GM19468 (cell line): ENCODE results near the gene CASP9.

Experiments
- ATAC-seq: cut with Tn5 transposase; IDR thresholded peaks from one replicate; pipeline ENCODE4 v1.9.1; 2021; ENCODE audit warnings: mild to moderate bottlenecking, moderate library complexity, moderate number of reproducible peaks; ENCODE audit not compliant: unreplicated experiment; ENCODE audit errors: extremely low read depth

Gene CASP9

DNA sequence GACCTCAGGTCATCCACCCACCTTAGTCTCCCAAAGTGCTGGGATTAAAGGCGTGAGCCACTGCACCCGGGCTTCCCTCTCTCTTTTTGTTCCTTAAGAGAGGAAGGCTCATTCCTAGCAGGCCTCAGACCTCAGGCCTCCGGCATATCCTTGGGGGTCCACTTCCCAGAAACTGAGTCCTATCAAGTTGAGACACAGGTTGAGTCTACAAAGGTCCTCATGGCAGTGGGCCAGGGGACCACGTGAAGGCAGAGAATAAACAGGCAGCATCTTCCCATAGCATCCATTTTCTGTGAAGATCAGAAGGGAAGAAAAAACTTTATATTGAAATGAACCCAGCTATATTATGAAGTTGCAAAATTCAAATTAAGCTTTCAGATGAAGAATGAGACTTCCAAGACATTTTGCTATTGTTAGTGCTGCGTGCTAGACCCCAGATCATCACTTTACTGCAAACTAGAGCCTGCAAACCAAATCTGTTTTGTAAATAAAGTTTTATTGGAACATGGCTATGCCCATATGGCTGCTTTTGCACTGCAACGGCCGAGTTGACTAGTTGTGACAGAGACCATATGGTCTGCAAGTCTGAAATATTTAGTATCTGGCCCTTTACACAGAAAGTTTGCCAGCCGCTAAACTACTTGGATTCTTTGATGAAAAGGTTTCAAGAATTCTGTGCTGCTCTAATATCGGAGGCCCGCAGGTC is 71.0 kb downstream of the CASP9 start:
- ATAC-seq, result no peak

DNA sequence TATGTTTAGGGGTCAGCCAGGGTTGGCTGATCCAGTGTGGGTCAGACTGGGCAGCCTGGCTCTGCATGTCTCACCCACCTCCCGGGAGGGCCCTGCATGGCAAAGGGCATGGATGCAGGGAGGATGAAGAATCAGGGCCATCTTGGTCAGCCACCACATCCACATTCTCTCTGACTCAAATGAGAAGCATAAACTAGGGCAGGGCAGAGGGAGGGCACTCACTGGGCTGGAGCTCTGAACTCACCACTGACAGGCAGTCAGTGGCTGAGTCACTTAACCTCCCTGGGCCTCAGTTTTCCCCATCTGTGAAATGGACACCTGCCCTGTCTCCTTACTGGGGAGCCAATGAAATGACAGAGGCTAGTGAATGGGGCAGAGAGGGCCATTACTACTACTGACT is 71.8 kb downstream of the CASP9 start:
- ATAC-seq, result no peak

DNA sequence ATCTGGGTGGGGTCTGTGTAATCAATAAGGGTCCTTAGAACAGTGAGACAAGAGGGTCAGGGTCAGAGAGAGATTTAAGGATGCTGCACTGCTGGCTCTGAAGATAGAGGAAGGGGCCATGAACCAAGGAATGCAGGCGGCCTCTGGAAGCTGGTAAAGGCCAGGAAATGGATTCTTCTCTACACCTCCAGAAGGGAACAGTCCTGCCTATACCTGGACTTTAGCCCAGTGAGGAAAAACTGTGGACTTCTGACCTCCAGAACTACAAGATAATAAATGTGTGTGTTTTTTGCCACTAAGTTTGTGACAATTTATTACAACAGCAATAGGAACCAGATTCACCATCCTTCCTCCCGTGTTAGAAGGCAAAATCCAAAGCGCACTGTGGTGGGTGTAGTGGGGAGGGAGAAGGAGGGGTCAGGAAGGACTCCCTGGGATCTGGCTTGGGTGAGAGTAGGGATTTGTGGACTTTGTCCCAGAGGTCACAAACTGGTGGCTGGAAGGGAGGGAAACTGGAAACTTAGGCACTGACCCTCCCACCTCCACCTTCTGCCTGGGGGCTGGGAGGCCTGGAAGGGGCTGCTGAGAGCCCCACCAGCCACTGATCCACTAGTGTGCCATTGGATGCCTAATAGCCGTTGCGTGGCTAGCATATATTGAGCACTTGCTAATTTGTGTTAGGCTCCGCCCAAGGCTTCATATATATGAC is 72.8 kb downstream of the CASP9 start:
- no peak for ATAC-seq

DNA sequence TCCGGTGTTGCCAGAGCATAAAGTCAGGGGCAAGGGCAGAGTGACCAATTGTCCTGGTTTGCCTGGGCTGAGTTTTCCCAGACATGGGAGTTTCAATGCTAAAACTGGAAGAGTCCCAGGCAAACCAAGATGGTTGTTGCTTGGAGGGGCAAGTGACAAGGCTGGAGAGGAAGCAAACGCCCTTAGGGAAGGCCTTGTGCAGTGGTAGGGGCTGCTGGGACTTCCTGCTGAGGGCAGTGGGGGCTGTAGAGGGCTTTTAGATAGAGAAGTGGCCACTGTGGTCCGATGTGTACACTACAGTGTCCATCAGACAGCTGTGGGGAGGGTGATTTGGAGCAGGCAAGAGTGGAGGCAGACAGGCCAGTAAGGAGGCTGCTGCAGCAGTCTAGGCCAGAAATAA is 74.4 kb downstream of the CASP9 start:
- no peak for ATAC-seq

DNA sequence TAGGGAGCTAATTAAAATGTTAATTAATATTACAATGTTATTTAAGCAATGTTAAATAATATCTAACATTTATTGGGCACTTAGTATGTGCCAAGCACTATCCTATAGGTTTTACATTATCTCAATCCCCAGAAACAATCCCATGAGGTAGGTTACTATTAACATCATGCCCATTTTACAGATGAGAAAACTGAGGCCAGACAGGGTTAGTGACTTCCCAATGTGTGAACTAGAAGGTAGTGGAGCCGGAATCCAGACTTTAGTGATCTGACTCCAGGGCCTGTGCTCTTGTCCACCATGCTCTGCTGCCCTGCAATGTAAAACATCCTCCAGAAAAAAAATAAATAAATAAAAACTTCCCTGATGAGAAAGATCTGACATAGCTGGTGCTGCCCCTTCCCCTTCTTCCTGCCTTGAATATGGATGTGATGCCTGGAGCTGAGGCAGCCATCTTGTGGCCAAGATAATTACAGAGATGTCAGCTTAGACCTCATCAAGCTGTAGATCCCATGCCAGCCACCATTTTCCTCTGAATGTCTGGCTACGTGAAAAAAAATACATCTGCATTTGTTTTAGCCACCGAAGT is 75.0 kb downstream of the CASP9 start:
- ATAC-seq, result no peak

DNA sequence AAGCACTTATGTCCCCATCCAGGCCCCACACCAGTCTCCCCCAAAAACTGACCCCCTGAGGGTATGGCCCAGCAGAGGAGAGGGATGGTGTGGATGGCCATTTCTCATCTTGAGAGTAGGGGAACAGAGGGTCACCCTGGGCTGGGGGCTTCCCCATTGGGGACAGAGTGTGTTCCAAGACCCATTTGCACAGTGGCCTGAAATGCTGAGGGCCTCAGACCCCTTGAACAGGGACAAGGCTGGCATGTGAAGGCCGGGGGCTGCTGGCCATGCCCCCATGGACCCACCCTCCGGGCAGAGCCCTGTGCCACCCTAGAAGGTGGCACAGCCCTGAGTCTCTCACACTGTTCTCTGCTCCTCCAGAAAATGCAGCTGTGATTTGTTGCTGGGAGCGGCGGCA is 77.8 kb downstream of the CASP9 start:
- ATAC-seq, result no peak

DNA sequence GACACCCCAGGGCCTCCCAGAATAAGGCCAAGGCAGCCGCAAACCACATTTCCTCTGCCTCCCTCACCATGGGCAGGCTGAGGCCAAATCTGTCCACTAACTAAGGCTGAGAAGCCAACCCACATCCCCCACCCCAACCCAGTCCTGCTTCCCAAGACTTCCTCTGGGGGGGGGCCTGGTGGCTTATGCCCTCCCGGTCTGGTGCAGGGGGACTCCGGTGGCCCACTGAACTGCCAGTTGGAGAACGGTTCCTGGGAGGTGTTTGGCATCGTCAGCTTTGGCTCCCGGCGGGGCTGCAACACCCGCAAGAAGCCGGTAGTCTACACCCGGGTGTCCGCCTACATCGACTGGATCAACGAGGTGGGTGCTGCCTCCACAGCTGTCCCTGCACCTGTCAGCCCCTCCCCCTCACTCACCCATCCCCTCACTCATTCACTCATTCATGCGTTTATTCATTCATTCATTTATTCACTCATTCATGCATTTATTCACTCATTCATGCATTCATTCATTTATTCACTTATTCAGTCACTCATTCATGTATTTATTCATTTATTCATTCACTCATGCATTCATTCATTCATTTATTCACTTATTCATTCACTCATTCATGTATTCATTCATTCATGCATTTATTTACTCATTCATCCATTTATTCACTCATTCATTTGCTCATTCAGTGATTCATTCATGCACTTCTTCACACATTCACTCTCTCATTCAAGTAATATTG is 78.5 kb downstream of the CASP9 start:
- no peak for ATAC-seq

DNA sequence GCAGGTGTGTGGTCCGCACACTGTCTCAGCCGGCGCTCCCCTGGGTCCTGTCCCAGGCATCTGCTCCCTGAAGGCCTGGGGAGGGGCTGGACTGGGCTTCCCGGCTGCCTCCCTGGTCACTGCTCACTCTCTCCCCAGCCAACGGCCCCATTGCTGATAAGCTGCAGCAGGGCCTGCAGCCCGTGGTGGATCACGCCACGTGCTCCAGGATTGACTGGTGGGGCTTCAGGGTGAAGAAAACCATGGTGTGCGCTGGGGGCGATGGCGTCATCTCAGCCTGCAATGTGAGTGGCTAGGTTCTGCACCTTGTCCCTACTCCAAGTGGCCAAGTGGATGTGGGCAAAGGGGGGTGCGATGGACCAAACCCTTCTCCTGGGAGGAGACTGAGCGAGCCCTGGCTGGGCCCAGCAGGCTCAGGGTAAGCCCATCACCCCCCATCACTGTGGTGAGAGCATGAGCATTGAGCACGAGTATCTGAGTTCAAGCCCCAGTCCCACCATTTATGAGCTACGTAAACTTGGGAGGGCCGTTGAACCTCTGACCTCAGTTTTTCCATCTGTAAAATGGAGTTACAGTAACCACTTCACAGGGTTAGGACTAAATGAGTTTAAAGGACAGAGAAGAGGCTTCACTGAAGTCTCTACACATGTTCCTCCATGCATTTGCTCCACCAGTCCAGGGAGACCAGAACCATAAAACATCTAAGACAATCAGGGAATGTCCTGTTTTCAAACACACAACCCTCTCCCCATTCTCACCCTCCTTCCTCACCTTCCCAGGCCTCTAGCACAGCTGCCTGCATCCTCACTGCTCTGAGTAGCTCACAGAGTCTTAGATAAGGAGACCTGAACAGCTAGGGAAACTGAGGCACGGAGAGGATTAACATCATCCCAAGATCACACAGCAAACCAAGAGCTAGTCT is 79.3 kb downstream of the CASP9 start:
- ATAC-seq, result no peak

DNA sequence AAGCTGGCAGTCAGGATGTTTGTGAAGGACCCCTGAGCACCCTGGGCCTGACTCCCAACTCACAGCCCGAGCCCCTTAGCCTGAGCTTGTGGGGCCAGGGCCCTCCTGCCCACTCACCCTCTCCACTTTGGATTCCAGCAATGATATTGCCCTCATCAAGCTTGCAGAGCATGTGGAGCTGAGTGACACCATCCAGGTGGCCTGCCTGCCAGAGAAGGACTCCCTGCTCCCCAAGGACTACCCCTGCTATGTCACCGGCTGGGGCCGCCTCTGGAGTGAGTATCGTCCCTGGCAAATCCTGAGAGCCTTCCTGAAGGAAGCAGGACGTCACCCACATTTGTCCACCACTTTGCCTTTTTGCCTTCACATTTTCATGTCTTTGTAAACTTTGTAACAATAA is 80.7 kb downstream of the CASP9 start:
- no peak for ATAC-seq

DNA sequence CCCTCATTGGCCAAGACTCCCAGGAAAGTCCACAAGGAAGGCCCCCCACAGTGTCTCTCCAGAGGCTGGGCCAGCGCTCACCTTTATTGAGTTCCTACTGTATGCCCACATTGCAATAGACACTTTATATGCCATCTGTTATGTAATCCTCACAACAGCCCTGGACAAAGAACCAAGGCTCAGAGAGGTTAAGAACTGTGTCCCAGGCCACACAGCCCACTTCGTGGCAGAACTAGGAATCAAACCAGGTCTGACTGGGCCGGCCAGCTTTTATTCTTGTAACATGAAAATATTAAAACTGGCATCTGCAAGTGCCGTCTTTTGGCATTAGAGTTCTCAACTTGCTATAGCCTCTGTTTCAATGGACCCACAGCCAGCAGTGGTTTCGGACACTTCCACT is 81.3 kb downstream of the CASP9 start:
- no peak for ATAC-seq

DNA sequence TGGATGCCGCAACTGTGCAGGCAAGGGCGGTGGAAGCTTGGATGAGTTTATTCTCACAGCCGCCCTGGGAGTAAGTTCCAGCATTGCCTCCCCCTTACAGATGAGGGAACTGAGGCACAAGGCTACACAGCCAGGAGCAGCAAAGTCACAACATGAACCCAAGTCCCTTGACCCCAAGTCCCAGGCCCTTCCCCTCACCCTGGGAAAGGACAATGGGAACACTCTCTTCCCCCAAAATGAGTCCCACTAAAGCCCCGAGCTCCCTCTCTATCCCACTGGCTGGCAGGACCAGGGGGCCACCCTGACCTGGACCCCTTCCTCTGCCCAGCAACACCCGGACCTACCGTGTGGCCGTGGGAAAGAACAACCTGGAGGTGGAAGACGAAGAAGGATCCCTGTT is 81.9 kb downstream of the CASP9 start:
- ATAC-seq, result no peak
